Activated gamma-delta T cell treated with Interleukin-2 at 50 U/mL for 16 hours (primary cell): ENCODE data around the gene RIOK1.

Experiments
- DNase-seq: peaks from one replicate; pipeline ENCODE4 v3.0.0-alpha.2; 2020

Gene RIOK1

DNA sequence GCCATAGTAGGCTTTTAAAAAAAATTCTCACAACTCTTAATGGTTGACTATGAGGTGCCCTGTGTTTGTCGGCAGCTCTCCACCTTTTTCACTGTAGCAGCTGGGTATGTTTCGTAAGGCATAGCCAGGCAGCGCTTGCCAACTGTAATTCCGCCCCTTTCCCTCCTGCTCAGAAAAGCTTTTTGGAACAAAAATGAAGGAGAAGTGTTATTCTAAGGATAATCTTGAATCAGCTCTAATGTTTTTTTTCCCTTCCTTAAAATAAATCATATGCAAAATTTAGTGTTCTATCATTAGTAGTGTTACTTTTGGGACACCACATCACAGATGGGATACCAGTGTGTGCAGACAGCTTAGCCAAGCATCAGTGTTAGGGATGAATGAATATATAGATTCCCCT lies 21.2 kb downstream of the RIOK1 start:
- DNase-seq, result no peak

DNA sequence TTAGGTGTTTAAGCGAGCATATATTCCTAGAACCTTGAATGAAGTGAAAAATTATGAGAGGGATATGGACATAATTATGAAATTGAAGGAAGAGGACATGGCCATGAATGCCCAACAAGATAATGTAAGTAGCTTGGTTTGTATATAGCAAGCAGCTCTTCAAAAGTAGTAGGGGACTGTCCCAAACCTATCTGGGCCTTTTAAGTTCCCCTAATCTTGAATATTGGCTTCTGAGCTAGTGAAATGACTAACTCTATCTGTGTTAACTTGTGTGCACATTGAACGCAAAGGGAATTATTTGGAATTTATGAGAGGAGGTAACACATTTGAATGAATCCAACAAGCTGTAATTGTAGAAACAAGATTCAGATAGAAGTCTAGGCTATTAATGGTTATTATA lies 21.7 kb downstream of the RIOK1 start:
- no peak for DNase-seq

GRCh38 chr6:7413151-7413823 lies 23.7 kb downstream of the RIOK1 start:
- DNase-seq, result no peak

GRCh38 chr6:7414811-7415210 lies 25.2 kb downstream of the RIOK1 start:
- no peak for DNase-seq

DNA sequence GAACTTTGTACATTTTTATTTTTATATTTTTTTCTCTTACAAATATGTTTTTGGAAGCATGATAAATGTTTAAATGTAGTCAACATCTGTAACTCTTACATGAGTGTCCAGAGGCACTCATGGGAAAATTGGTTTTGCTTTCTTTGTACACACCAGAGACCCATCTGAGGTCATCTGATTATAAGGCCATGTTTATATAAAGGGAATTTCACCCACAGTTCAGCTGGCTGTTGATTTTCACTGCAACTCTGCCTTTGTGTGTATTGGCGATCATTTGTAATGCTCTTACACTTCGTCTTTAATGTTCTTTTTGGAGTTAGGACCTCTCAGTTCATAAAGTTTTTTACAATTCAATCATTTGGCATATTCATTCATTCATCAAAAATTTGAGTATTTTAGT lies 28.1 kb downstream of the RIOK1 start:
- no peak for DNase-seq

- DNase-seq, result no peak
Observed at GRCh38 chr6:7418238-7418905, 28.8 kb downstream of the RIOK1 start.

GRCh38 chr6:7419065-7419464 lies 29.5 kb downstream of the RIOK1 start:
- no peak for DNase-seq

DNA sequence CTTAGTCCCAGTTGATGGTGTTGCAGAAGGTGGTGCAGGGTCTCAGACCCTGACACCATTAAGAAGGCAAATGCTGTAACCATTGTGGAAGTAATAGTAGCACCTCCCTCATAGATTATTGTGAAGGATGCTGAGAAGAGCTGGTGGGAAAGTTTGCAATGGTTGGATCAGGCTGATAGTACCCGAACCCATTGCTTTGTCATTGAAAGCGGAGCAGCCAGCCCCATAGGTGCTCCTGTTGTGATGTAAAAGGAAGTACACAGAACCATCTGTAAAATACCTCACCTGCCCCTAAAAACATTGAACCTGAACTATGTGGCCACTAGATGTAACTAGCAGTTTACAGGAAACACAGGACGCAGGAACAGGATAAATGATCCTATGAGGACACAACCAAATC lies 31.5 kb downstream of the RIOK1 start:
- no peak for DNase-seq

DNA sequence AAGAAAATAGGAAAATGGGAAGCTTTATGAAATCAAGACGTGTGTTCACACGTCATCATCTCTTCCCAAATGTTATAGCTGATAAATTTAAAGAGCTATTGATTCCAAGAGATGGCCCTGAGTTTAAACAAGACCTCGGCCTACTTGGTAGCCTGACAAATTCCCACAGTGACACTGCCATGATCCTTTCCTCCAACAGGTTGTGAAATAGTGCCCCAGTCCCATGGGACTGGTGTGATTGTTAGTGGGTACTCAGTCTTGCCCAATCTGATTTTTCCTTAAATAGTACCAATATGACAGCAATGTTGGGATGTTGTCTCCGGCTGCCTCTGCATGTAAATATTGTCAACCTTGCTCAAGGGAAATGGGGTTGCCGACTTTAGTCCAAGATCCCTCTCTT lies 34.5 kb downstream of the RIOK1 start:
- DNase-seq, result no peak

GRCh38 chr6:7424967-7425807 lies 35.6 kb downstream of the RIOK1 start:
- DNase-seq, result no peak

DNA sequence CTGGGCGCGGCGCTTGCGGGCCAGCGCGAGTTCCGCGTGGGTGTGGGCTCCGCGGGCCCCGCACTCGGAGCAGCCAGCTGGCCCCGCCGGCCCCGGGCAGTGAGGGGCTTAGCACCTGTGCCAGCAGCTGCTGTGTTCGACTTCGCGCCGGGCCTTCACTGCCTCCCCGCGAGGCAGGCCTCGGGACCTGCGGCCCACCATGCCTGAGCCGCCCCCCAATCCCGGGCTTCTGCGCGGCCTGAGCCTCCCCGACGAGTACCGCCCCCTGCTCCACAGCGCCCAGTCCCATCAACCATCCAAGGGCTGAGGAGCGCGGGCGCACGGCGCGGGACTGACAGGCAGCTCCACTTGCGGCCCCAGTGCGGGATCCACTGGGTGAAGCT lies 36.2 kb downstream of the RIOK1 start:
- no peak for DNase-seq

GRCh38 chr6:7426447-7427169 lies 37.0 kb downstream of the RIOK1 start:
- no peak for DNase-seq

DNA sequence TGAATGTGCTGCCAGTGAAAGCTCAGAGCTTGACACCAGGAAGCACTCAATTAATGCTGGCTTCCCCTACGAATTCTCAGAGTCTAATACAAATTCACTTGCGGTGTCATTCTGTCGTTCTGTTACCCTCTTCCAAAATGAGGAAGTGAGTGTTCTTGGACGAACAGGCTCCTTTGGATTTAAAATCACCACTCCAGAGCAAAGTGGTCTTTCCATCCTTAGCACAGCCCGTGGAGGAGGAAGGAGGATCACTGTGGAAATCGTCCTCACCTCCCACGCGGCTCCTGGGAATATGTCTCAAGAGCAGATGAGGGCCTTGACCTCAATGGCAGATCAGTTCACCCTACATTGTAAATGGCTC lies 41.7 kb downstream of the RIOK1 start:
- DNase-seq, result no peak

DNA sequence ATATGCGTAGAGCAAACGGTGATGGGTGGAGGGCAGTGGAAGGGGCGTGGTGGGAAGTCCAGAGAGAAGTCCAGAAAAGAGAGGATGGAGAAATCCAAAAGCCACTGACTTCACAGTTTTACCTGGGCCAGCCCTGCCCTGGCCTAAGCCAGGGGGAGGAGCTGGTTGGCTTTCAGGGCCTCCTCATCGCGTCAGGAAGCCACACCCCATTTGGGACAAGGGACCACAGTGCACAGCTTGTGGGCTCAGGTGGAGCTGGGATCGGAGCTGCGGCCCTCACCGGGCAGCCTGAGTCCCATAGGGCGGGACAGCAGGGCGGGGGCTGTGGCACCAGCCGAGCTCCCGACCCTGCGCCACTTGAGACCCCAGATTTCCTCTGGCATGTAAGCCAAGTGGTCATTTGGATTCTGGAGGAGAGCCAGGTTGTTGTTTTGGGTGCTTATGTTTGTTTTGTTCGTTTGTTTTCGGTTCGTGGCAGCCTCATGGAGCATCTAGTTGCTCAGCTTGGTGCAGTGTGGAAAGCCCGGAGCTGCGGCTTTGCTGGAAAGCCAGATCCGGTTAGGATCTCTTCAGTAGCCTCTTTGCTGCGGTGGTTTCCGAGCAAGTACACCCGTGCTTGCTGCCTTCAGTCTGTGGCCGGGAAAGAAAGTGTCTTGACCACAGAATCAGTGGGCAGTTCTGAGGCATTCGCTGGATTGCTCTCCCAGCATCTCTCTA lies 42.2 kb downstream of the RIOK1 start:
- DNase-seq, result no peak

- no peak for DNase-seq
Observed at GRCh38 chr6:7432391-7433120, 42.9 kb downstream of the RIOK1 start.

DNA sequence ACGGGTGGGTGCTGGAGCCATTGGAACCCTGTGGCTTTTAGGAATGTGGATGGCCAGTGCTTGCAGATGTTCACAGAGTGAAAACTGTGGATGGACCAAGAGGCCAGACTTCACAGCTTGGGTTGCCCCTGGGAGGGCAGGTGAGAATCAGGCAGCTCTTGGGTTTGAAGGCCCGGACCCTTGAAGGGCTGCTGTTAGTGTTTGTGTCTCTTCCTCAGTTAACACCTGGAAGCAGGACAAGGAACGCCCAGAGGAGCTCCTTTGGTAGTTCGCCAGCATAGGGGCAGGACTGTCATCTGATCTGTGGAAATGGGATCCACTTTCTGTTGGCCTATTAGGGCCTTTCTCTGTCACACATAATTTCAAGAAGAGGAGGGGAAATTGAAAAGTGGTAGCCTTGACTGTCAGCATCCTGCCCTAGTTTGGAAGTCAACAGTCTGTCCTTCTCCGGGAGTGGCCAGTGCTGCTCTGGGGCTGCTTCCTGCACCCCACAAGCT lies 43.6 kb downstream of the RIOK1 start:
- DNase-seq, result no peak

DNA sequence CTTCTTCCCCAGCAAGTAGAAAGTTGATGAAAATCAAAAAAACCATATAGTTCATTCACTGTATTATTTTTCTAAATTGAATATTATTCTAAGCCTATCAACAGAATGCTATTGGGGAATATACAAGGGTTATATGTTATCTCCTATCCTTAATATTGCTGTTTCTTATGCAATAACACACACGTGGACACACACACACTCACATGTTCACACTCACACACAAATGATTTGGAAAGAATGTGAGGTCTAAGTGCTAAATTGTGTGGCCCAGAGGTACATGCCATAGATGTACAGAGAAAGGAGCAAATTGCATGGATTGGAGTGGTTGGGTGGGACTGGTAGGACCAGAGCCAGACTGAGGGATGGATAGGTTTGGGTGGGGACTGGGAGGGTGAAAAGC lies 45.1 kb downstream of the RIOK1 start:
- no peak for DNase-seq

GRCh38 chr6:7438011-7438410 lies 48.4 kb downstream of the RIOK1 start:
- DNase-seq, result no peak

GRCh38 chr6:7439228-7439627 lies 49.6 kb downstream of the RIOK1 start:
- no peak for DNase-seq

- DNase-seq, result no peak
Observed at GRCh38 chr6:7440476-7440875, 50.9 kb downstream of the RIOK1 start.

GRCh38 chr6:7441048-7441775 lies 51.6 kb downstream of the RIOK1 start:
- no peak for DNase-seq
